Hematopoietic multipotent progenitor cell treated with erythropoietin and hydrocortisone succinate and interleukin-3 and kit ligand, for 15 days (in vitro differentiated cells): ENCODE data around the gene RRH.

ENCODE experiments used
- DNase-seq: peaks from one replicate; pipeline ENCODE4 v3.0.0-alpha.2; 2015; ENCODE audit warnings: low spot score

RRH gene

DNA sequence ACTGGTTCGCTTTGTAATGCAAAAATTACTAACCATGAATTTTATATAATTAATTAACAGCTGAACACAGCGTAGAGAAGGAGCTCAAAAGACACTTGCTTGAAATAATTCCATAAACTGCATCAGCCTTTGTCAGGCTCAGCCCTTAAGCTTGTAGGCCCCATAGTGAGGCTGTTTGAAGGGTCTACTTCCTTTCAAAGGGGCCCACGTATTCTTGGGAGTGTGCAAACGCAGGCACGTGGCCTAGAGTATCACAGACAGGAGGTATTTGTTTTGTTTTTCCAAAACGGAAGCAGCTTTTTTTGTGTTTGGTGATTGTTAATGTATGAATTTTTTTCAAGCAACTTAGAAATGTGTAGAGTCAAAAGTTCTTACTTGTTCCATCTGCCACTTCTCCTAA lies 59.3 kb downstream of the RRH start:
- no peak for DNase-seq

DNA sequence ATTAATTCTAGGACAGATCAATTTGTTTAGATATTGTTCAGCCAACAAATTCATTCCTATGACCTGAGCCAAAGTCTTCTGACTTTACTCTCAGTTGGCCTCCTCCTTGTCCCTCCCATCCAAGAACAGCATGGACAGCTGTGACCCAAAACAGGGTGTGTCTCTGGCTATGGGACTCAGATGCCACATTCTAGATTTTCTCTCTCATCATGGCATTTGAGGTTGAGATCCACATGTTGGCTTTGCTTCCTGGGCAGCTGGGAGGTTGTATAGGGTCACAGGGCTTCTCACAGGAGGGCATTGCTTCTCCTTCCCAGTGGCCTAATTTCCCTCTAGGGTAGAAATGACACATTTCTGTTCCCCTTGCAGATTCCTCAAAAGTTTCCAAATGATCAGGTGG lies 62.3 kb downstream of the RRH start:
- no peak for DNase-seq
